Choroid plexus epithelial cell (primary cell): ENCODE measurements around the gene BTG1.
"Not testable (repeated sequence)": the region's sequence is repeated elsewhere in the genome, so short reads cannot be mapped to it uniquely, and the experiment has no call there.

Experiments used
- DNase-seq: peaks from one replicate; pipeline ENCODE4 v3.0.0-alpha.2; 2010; ENCODE audit warnings: low read depth
- H3K4me3 ChIP-seq: 2 replicates; pipeline ENCODE4 v1.5.1; 2011; ENCODE audit warnings: low read depth, mild to moderate bottlenecking, control low read depth, low read length, moderate library complexity
- TF ChIP-seq, protein P1 (sequence below): conservative IDR thresholded peaks from 2 replicates; pipeline ENCODE4 v1.5.1; 2011; ENCODE audit warnings: low read depth, mild to moderate bottlenecking, control low read depth, inconsistent platforms, low read length, moderate library complexity

The BTG1 gene

GRCh38 chr12:92139634-92140150 is 6.0 kb downstream of the BTG1 start:
- TF ChIP-seq, protein P1, sequence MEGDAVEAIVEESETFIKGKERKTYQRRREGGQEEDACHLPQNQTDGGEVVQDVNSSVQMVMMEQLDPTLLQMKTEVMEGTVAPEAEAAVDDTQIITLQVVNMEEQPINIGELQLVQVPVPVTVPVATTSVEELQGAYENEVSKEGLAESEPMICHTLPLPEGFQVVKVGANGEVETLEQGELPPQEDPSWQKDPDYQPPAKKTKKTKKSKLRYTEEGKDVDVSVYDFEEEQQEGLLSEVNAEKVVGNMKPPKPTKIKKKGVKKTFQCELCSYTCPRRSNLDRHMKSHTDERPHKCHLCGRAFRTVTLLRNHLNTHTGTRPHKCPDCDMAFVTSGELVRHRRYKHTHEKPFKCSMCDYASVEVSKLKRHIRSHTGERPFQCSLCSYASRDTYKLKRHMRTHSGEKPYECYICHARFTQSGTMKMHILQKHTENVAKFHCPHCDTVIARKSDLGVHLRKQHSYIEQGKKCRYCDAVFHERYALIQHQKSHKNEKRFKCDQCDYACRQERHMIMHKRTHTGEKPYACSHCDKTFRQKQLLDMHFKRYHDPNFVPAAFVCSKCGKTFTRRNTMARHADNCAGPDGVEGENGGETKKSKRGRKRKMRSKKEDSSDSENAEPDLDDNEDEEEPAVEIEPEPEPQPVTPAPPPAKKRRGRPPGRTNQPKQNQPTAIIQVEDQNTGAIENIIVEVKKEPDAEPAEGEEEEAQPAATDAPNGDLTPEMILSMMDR: no peak
- DNase-seq: no peak
- peak overlapping the region; percentile 96 for H3K4me3 ChIP-seq

GRCh38 chr12:92138626-92139025 is 7.0 kb downstream of the BTG1 start:
- H3K4me3 ChIP-seq: no peak overlapping the region
- no peak for DNase-seq
- TF ChIP-seq, protein P1: no peak

- no peak for DNase-seq
- TF ChIP-seq, protein P1: no peak
- no peak overlapping the region for H3K4me3 ChIP-seq
These were observed 7.5 kb downstream of the BTG1 start for GRCh38 chr12:92138144-92138543.

DNA sequence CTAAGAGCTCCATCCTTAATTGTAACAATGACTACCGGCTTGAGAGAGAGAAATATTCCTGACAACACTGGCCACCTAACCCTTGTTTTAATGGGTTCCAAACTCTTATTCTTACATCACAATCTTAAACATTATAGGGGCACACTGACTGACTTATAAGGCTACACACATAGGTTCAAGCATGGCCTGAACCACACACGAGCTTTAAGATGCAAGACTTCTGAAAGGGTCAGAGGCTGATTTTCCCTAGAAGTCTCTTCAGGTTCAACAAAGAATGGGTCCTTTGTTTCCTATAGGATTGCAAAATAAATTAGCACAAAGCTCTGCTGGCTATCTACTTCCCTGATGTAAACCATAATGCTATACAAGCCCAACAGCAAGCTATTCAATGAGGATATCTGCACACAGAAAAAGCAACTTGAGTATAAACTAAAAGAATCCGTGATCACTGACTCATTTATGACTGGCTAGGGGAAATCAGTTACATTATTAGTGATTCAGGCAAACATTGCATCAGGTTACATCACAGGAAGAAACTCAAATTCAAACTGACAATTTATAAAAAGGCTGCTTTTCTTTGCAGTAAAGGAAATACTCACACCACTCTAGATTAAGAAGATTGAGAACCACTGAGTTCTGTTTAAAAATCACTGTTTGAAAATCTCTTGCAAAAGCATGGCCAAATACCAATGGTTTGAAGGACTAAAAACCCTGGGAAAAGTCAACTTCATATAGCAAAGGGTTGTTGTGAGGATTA is 8.5 kb downstream of the BTG1 start:
- TF ChIP-seq, protein P1: no peak
- DNase-seq: peak; percentile 87
- H3K4me3 ChIP-seq: no peak overlapping the region

GRCh38 chr12:92136026-92136730 is 9.5 kb downstream of the BTG1 start:
- DNase-seq: no peak
- TF ChIP-seq, protein P1: no peak
- H3K4me3 ChIP-seq: no peak overlapping the region

DNA sequence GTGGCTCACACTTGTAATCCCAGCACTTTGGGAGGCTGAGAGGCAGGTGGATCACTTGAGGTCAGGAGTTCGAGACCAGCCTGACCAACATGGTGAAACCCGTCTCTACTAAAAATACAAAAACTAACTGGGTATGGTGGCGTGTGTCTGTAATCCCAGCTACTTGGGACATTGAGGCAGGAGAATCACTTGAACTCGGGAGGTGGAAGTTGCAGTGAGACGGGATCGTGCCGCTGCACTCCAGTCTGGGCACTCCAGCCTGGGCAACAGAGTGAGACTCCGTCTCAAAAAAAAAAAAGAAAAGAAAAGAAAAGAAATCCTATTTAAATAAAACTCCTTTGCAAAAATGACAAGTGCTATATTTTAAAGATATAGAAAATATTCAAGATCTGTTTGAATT is 10.1 kb downstream of the BTG1 start:
- H3K4me3 ChIP-seq, DNase-seq: not testable (repeated sequence)

- peak; percentile 49 for DNase-seq
- H3K4me3 ChIP-seq: no peak overlapping the region
- TF ChIP-seq, protein P1: no peak
These were observed 10.9 kb downstream of the BTG1 start for GRCh38 chr12:92134638-92135274.
